Measurements from ENCODE around the gene CCDC33.

CCDC33 gene

DNA sequence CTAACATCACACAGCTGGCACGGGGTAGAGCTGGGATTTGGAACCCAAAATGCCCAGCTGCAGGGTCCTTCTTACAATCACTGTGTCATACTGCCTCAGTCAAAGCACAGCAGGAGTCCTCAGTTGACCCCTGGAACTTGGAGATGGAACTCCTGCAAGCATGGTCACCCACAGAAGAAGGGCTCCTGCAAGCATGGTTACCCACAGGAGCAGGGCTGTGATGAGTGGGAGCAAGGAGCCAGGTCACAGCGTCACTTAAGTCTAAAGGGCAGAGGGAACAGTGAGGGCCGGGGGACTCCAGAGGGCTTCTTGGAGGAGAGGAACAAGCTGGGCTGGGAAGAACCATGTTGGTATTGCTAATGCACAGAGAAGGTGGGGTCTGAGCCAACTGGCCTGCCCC, 24.9 kb downstream of the CCDC33 start:
- DNase-seq = no peak

DNA sequence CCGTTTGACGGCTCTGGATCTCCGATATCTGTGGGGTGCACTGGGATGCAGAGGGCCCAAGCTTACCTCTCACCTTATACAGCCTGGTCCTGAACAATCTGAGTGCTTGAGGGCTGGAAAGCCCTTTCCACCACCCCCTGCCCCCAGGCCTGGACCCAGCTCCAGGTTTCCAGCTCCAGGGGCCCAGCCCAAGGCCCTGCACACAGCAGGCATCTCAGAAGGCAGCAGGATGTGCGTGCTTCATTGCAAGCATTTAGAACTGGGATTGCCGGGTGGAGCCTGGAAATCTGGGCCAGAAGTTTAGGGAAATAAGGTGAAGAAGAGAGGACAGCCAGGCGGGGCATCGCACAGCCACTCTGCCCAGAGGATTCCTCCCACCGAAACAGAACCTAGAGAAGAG, 25.6 kb downstream of the CCDC33 start:
- DNase-seq = no peak

DNA sequence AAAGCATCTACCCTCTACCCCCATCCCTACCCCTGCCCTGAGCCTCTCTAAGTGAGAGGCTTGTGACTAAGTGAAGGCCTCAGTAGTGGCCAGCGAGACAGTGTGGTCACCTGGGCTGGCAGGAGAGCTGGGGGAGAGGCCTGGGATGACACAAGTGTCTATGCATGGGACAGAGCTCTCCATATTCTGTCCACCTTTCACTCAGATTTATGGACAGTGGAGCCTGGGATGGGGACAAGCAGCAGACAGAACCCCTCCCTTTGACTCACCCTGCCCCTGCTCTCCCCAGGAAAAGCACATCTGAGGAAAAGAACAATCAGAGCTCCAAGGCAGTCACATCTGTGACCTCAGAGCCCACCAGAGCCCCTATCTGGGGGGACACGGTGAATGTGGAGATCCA, 26.0 kb downstream of the CCDC33 start:
- DNase-seq = no peak

DNA sequence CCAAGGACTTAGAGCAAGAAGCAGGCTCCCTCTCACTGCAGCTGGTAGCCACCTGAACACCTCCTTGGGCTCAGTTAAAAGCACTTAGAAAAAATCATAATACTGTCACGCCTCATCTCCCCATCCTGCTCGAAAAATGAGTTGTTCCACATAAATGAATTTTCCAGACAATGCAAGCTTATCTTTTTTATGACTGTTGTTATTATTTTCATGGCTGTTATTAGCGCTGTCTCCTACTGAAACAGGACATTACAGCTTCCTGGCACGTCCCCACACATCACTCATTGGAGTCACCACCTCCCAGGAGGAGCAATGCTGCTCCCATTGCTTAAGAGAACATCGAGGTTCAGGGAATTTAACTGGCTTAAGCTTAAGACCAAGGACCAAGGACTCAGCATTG, 26.5 kb downstream of the CCDC33 start:
- DNase-seq = no peak

DNA sequence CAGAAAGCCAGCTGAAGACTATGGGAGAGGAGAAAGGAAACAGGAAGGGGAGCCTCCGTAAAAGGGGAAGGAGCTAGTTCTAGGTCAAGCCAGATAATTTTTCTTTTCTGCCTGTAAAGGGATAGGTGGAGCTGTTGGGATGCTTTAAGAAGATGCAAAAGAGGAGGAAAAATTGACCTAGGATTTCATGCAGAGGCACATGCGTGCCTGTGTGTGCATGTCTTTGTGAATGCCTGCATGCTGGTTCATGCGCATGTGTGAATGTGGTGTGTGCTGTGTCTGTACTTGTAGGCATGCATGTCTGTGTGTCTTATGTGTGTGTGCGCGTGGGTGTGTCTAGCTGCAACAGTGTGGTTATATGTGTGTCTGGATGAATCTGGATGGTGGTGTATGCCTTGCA, 27.3 kb downstream of the CCDC33 start:
- no peak for DNase-seq

GRCh38 chr15:74264081-74264501, 28.0 kb downstream of the CCDC33 start:
- peak in 1 of 2 experiments; percentile 3 for DNase-seq

DNA sequence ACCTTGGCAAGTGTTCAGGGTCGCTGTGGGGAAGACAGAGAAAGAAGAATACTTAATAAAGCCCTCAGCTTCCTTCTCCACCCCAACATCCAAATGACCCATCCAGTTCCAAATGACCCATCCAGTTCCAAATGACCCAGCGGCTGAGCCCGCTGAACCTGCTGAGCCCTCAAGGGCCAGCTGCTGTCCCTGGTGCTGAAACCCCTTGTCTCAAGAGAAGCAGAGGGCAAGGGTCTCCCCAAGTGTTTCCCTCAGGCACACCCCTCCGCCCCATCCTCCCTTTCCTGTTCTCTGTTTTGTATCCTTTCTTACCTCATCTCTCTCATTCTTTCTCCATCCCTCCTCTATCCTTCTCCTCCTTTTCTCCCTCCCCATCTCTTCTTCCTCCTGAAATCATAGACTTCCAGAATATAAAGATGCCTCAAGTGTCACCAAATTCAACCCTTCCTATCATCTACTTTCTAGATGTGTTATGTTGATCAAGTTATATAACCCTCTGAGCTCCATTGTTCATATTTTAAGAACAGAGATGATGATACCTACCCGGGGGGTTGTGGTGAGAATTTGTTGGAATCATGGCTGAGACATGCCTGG, 29.0 kb downstream of the CCDC33 start:
- no peak for DNase-seq

GRCh38 chr15:74268020-74268419, 31.9 kb downstream of the CCDC33 start:
- no peak for DNase-seq

DNA sequence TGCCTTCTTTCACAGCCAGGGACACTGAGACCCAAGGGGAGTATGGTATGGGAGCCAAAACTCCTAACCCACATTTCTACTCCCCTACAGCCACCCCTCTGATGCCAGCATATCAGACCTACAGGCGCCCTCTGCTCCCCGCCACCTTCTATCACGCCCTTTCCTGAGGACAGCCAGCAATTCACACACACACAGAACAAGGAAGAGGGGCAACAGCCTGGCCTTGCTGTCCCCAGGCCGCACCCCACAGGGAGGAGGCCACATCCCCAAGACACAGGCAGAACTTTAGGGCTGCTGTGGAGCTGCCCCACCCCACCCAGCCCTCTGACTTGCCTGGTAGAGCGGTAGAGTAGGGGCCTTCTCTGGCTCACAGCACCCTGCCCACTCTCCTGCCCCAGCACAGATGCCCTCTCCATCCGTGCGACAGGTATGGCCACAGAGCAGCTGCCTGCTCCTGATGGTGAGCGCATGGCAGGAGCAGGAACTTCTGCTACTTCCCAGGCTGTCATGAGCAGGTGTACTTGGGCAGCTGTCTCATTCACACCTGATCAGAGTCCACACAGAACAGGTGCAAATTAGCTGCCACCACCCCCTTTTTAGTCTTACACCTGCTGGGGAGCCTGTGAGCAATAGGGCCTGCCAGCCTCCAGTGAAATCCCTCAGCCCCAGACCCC, 33.4 kb downstream of the CCDC33 start:
- no peak for DNase-seq

GRCh38 chr15:74270155-74270554, 34.0 kb downstream of the CCDC33 start:
- no peak for DNase-seq

DNA sequence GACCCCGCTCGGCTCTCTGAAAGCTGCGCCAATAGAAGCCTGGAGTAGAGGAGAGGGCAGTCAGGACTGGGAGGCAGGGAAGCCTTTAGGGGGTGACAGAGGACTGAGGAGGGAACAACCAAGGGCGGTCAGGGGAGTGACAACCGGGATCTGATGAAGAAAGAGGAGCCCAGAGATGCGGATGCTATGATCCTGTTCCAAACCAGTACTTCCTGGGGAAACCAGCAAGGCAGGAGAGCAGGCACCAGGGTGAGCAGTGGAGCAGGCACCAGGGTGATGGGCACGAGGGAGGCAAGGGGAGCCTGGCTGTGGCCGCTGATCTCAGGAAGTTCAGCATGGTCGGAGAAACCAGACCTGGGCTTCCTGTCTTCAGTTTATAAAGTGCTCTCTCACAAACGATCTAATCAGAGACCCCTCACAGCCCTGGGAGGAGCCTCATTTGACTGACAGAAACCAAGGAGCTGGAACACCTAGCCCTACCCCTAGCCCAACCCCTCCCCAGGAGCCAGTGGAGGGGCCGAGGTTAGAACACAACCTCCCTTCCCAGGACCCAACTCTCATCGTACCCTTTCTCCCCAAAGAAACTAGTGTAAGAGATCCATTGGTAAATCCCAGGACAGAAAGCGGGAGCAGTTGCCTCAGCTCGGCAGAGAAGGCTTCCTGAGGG, 34.9 kb downstream of the CCDC33 start:
- DNase-seq = no peak

DNA sequence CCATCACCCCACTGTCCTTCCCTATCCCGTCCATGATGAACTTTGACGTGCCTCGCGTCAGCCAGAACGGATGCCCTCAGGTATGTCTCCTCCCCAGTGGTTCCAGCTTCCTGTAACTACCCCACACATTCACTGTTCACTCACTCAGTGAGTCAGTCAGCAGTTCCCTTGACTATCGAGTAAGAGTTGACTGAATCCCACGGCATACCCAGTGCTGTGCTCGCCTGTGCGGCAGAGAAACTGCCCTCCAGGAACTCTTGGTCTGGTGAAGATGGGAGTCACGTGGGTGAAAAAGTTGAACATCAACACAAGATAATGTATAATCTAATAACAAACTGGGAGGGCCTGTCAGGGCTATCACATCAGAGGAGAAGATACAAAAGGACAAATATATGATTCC, 36.7 kb downstream of the CCDC33 start:
- DNase-seq = no peak

- no peak for DNase-seq
These were observed 38.4 kb downstream of the CCDC33 start for GRCh38 chr15:74274470-74275038.

GRCh38 chr15:74275957-74276356, 39.8 kb downstream of the CCDC33 start:
- DNase-seq = no peak

DNA sequence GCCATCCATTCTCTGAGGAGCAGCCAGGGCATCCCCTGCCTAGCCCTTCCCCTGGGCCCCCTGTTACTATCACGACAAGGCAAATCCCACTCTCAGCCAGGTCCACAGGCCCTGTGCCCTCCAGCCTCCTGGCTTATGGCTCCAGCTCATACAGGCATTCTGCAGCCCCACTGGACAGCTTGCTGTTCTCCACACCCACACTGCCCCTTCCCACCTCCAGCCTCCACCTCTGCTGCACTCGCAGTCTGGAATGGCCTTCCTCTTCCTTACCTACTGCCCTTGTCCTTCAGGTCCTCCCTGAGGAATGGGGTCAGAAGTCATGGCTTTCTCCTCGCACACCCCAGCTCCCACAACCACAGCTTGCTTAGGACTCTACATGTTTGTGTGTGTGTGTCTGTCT, 40.4 kb downstream of the CCDC33 start:
- DNase-seq = no peak

DNA sequence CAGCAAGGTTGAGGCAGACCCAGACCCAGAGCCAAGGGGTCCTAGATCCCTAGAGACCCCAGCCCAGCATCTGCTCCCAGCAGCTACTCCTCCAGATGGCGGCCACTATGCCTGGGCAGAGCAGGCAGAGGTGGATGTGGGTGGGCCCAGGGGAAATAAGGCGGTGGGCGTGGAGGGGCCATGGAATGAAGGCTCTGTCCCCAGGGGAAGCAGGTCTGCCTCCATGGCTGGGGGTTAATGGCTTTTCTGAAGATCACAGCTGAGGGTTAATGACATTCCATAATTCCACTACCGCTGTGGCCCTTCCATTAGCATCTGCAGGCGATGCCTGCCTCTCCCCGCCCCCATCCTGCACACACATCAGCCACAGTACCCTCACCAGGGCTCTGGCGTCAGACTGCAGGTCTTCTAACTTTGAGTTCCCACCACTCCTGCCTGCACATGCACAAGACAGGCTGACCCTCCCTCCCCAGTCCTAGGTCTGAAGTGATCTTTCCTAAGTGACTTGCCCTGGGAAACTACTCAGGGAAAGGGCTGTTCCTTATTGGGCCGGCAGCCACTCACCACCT, 41.2 kb downstream of the CCDC33 start:
- no peak for DNase-seq

DNA sequence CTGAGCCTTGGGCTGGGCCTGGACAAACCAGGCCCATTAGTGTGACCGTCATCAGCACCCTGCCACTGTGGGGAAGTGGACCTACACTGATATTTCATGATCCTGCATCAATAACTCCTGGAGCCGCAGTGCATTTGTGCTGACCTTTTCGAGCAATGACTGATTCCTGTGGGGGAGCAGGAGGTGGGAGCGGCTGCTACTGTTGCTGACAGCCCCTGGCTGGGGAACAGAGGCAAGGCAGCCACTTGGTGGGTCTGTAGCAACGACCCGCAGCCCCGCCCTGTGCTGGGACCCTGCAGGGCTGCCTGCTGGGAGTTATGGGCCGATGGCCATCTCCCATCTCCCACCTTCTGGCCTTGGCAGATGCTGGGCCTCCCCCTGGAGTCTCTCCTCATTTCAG, 42.1 kb downstream of the CCDC33 start:
- no peak for DNase-seq

DNA sequence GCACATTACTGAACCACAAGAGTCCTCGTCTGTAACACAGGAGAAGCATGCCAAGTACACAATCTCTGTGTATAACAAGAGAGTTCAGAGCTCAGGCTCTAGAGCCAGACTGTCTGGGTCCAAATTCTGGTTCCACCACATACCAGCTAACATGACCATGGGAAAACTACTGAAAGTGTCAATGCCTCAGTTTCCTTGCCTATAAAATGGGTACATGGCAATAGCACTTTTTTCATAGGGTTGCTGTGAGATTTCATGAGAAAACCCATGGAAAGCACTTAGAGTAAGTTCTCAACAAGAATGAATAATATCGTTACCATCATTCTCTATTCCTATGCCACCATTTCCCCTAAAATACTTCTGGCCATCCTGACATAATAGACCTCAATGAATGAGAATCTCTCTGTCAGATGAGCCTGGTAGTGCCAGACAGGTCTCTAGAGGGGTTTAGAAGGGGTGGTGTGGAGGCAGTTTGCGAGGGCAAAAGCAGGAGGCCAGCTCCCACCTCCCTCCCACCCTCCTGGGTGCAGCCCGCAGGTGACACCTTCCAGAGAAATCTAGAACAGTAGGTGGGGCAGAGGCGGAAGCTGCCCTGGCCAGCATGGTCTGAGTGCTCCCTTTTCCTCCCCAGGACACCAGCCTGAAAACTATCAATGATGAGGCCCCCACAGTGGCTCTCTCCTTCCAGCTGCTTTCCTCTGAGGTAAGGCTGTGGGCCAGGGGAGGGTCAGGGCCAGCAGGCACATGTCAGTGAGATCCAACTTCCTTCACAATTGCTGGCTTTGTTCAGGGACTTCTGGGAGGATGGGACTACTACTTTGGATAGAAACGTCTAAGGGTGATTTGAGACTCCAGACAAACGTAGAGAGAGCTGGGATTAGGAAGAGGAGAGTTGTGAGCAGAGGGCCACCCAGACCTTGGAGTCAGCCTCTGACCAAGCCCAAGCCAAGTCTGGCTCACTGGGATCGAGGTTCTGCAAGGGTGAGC, 45.3 kb downstream of the CCDC33 start:
- no peak for DNase-seq

- DNase-seq = no peak
These were observed 47.2 kb downstream of the CCDC33 start for GRCh38 chr15:74283368-74283767.

DNA sequence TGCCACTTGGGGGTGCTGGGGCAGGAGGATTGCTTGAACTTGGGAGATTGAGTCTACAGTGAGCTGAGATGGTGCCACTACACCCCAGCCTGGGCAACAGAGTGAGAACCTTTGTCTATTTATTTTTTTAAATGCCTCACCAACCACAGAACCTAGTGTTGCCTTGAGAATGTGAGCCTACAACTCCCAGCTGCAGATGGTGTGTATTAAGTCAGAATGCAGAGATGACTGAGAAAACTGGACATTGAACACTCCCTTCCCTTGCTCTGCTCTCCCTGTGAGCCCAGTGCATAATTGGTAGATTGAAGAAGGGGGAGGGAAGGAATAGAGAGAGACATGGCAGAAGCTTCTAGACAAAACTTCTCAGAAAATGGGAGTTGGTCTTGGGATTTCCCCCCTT, 53.5 kb downstream of the CCDC33 start:
- no peak for DNase-seq

- no peak for DNase-seq
These were observed 54.5 kb downstream of the CCDC33 start for GRCh38 chr15:74290645-74291044.

Measured in cerebellar nuclear complex (tissue), 1 donor.